Neuronal stem cell (in vitro differentiated cells): ENCODE results near the gene PLCH1.

Experiments
- DNase-seq: peaks from one replicate; pipeline ENCODE4 v3.0.0-alpha.2; 2013; ENCODE audit warnings: low spot score
- H2AFZ ChIP-seq: one replicate; pipeline ENCODE4 v1.6.1; 2013; ENCODE audit warnings: mild to moderate bottlenecking, low read length, inconsistent platforms
- H2AK5ac ChIP-seq: 2 replicates; pipeline ENCODE4 v1.6.1; 2013; ENCODE audit warnings: low read depth, mild to moderate bottlenecking, inconsistent platforms, low read length, moderate library complexity, mixed read lengths
- H2BK120ac ChIP-seq: 2 replicates; pipeline ENCODE4 v1.6.1; 2013; ENCODE audit warnings: low read depth, mild to moderate bottlenecking, inconsistent platforms, low read length, moderate library complexity, mixed read lengths
- H2BK12ac ChIP-seq: one replicate; pipeline ENCODE4 v1.6.1; 2013; ENCODE audit warnings: low read length, inconsistent platforms
- H2BK15ac ChIP-seq: 2 replicates; pipeline ENCODE4 v1.6.1; 2013; ENCODE audit warnings: mild to moderate bottlenecking, low read length, inconsistent platforms, mixed read lengths
- H2BK5ac ChIP-seq: one replicate; pipeline ENCODE4 v1.6.1; 2013; ENCODE audit warnings: inconsistent platforms, mild to moderate bottlenecking, low read length, moderate library complexity
- H3K14ac ChIP-seq: one replicate; pipeline ENCODE4 v1.6.1; 2013; ENCODE audit warnings: low read length, inconsistent platforms
- H3K18ac ChIP-seq: 2 replicates; pipeline ENCODE4 v1.6.1; 2013; ENCODE audit warnings: low read length, inconsistent platforms
- H3K23ac ChIP-seq: 2 replicates; pipeline ENCODE4 v1.6.1; 2013; ENCODE audit warnings: low read depth, mild to moderate bottlenecking, mixed read lengths, low read length, inconsistent platforms; ENCODE audit not compliant: poor library complexity
- H3K27ac ChIP-seq: replicated peaks from 3 replicates; pipeline ENCODE4 v1.5.1; 2013; ENCODE audit warnings: low read length, inconsistent platforms
- H3K27me3 ChIP-seq, 3 experiments: 2 replicates each; pipeline ENCODE4 v1.6.1; 2013; ENCODE audit warnings: low read length in 3 of 3, mild to moderate bottlenecking in 2 of 3, inconsistent platforms in 1 of 3, low read depth in 1 of 3, mixed read lengths in 1 of 3, moderate library complexity in 1 of 3; ENCODE audit not compliant: control insufficient read depth in 3 of 3, insufficient read depth in 3 of 3
- H3K36me3 ChIP-seq, 2 donors: replicated peaks in 1 of 2; 2 replicates each; pipeline ENCODE4 v1.6.1; 2013; ENCODE audit warnings: low read length in 2 of 2; ENCODE audit not compliant: control insufficient read depth in 2 of 2, insufficient read depth in 2 of 2
- H3K4ac ChIP-seq: 2 replicates; pipeline ENCODE4 v1.6.1; 2013; ENCODE audit warnings: inconsistent platforms, mild to moderate bottlenecking, low read length, moderate library complexity
- H3K4me1 ChIP-seq, 2 donors: 1 replicate in 1 of 2; 2 replicates in 1 of 2; pipeline ENCODE4 v1.6.1; 2013; ENCODE audit warnings: low read length in 2 of 2, low read depth in 1 of 2; ENCODE audit not compliant: control insufficient read depth in 2 of 2, insufficient read depth in 1 of 2
- H3K4me2 ChIP-seq: one replicate; pipeline ENCODE4 v1.6.1; 2013; ENCODE audit warnings: mild to moderate bottlenecking, low read length, inconsistent platforms; ENCODE audit not compliant: insufficient read depth, poor library complexity, severe bottlenecking
- H3K4me3 ChIP-seq, 2 donors: 2 replicates each; pipeline ENCODE4 v1.5.1; 2013; ENCODE audit warnings: low read length in 2 of 2, mild to moderate bottlenecking in 2 of 2, inconsistent platforms in 1 of 2, moderate library complexity in 1 of 2
- H3K79me1 ChIP-seq: one replicate; pipeline ENCODE4 v1.6.1; 2013; ENCODE audit warnings: low read depth, mild to moderate bottlenecking, inconsistent platforms, low read length, moderate library complexity
- H3K9ac ChIP-seq: one replicate; pipeline ENCODE4 v1.6.1; 2013; ENCODE audit warnings: mild to moderate bottlenecking, low read depth, low read length, inconsistent platforms; ENCODE audit not compliant: poor library complexity
- H3K9me3 ChIP-seq, 2 donors: replicated peaks in 1 of 2; 2 replicates each; pipeline versions ENCODE3 to v1.6.1; 2013; ENCODE audit warnings: low read length in 2 of 2, mild to moderate bottlenecking in 2 of 2, inconsistent platforms in 1 of 2, low read depth in 1 of 2, mixed read lengths in 1 of 2, moderate library complexity in 1 of 2; ENCODE audit not compliant: control insufficient read depth in 2 of 2, insufficient read depth in 1 of 2
- H4K8ac ChIP-seq: one replicate; pipeline ENCODE4 v1.6.1; 2013; ENCODE audit warnings: low read depth, mild to moderate bottlenecking, inconsistent platforms, low read length, moderate library complexity
- H4K91ac ChIP-seq: one replicate; pipeline ENCODE4 v1.6.1; 2013; ENCODE audit warnings: low read length, low read depth, mild to moderate bottlenecking, inconsistent platforms; ENCODE audit not compliant: poor library complexity
- WGBS, 2 donors: extraction: QIAGEN DNeasy Blood & Tissue Kit; methylation state at CpG; one replicate each; pipeline ENCODE4 v1.1.7; 2013; ENCODE audit warnings: missing lambda C conversion rate in 2 of 2, mixed read lengths in 1 of 2; ENCODE audit not compliant: insufficient read length in 2 of 2, insufficient replicate concordance in 1 of 2; ENCODE audit errors: extremely low coverage in 2 of 2; 5-methylcytosine and 5-hydroxymethylcytosine counted together

The PLCH1 gene

GRCh38 chr3:155426524-155427230 lies 318.2 kb downstream of the PLCH1 start:
- Histone ChIP-seq H3K4me3 (no peak overlapping the region), H3K79me1 (no peaks in the 10 kb centered on the region), H3K14ac (no peak overlapping the region), H3K4me2 (no peak overlapping the region), H4K8ac (no peak overlapping the region), H2BK15ac (no peak overlapping the region), H3K9ac (no peak overlapping the region), H4K91ac (no peak overlapping the region), H3K4ac (no peak overlapping the region), H2AFZ (no peak overlapping the region), H3K9me3 (peaks cover 5 to 27% of the 10 kb centered on the region in 2 donors), H3K27ac (no peak overlapping the region), H3K4me1 (peaks cover 0 to 7% of the 10 kb centered on the region in 2 donors), H3K23ac (no peak overlapping the region), H3K27me3 (no peaks in the 10 kb centered on the region), H3K18ac (no peak overlapping the region), H2BK12ac (no peak overlapping the region), H2AK5ac (no peak overlapping the region), H2BK5ac (no peak overlapping the region), H3K36me3 (no peaks in the 10 kb centered on the region), H2BK120ac (no peak overlapping the region)
- WGBS, 2 donors, result no CpG with 5 or more reads among the region's 3 CpGs
- no peak for DNase-seq

- DNase-seq, result no peak
- no CpG with 5 or more reads among the region's 2 CpGs for WGBS, 2 donors
- no peak overlapping the region for H2BK5ac ChIP-seq
- no peak overlapping the region for H3K4me2 ChIP-seq
- no peak overlapping the region for H2BK12ac ChIP-seq
- no peaks in the 10 kb centered on the region for H3K79me1 ChIP-seq
- H3K4ac ChIP-seq, result no peak overlapping the region
- H3K27me3 ChIP-seq, result no peaks in the 10 kb centered on the region
- peaks cover 4 to 20% of the 10 kb centered on the region in 2 donors for H3K4me1 ChIP-seq
- no peak overlapping the region for H4K8ac ChIP-seq
- H2BK15ac ChIP-seq, result no peak overlapping the region
- H3K14ac ChIP-seq, result no peak overlapping the region
- no peak overlapping the region for H3K23ac ChIP-seq
- H3K18ac ChIP-seq, result no peak overlapping the region
- no peak overlapping the region for H3K27ac ChIP-seq
- H3K36me3 ChIP-seq, result no peaks in the 10 kb centered on the region
- no peak overlapping the region for H2AK5ac ChIP-seq
- no peak overlapping the region for H4K91ac ChIP-seq
- H3K9ac ChIP-seq, result no peak overlapping the region
- H3K4me3 ChIP-seq, result no peak overlapping the region
- no peak overlapping the region for H2AFZ ChIP-seq
- no peak overlapping the region for H2BK120ac ChIP-seq
- H3K9me3 ChIP-seq, result peaks cover 5 to 27% of the 10 kb centered on the region in 2 donors
Measured at GRCh38 chr3:155425396-155425795, 319.5 kb downstream of the PLCH1 start.

- H3K14ac ChIP-seq, result no peak overlapping the region
- H4K8ac ChIP-seq, result no peak overlapping the region
- no peaks in the 10 kb centered on the region for H3K79me1 ChIP-seq
- DNase-seq, result no peak
- H2BK15ac ChIP-seq, result no peak overlapping the region
- no peaks in the 10 kb centered on the region for H3K36me3 ChIP-seq
- no peak overlapping the region for H3K23ac ChIP-seq
- no peak overlapping the region for H3K27ac ChIP-seq
- no peak overlapping the region for H2BK5ac ChIP-seq
- H3K4ac ChIP-seq, result no peak overlapping the region
- no peak overlapping the region for H2BK120ac ChIP-seq
- no peak overlapping the region for H2AK5ac ChIP-seq
- H3K9me3 ChIP-seq, result peaks cover 5 to 26% of the 10 kb centered on the region in 2 donors
- no peak overlapping the region for H3K9ac ChIP-seq
- no peak overlapping the region for H3K4me3 ChIP-seq
- H3K27me3 ChIP-seq, result no peaks in the 10 kb centered on the region
- H2AFZ ChIP-seq, result no peak overlapping the region
- H3K18ac ChIP-seq, result no peak overlapping the region
- H3K4me1 ChIP-seq, result peaks cover 4 to 20% of the 10 kb centered on the region in 2 donors
- H4K91ac ChIP-seq, result no peak overlapping the region
- H2BK12ac ChIP-seq, result no peak overlapping the region
- no peak overlapping the region for H3K4me2 ChIP-seq
Measured at GRCh38 chr3:155424323-155424710, 320.6 kb downstream of the PLCH1 start.

- no peak overlapping the region for H3K27ac ChIP-seq
- H2BK120ac ChIP-seq, result no peak overlapping the region
- DNase-seq, result no peak
Measured at GRCh38 chr3:155423526-155424322, 321.1 kb downstream of the PLCH1 start.

More at GRCh38 chr3:155423526-155424322, 321.1 kb downstream of the PLCH1 start:
- H3K9ac ChIP-seq, result no peak overlapping the region
- H3K36me3 ChIP-seq, result no peaks in the 10 kb centered on the region
- no CpG with 5 or more reads among the region's 6 CpGs for WGBS, 2 donors
- no peaks in the 10 kb centered on the region for H3K27me3 ChIP-seq
- H2BK12ac ChIP-seq, result no peak overlapping the region
- no peak overlapping the region for H3K18ac ChIP-seq
- H3K4me3 ChIP-seq, result no peak overlapping the region
- H3K23ac ChIP-seq, result no peak overlapping the region
- H3K4ac ChIP-seq, result no peak overlapping the region
- H2AFZ ChIP-seq, result no peak overlapping the region
- H3K4me1 ChIP-seq, result peaks cover 4 to 22% of the 10 kb centered on the region in 2 donors
- H4K8ac ChIP-seq, result no peak overlapping the region
- H2BK15ac ChIP-seq, result no peak overlapping the region
- no peak overlapping the region for H2BK5ac ChIP-seq
- no peak overlapping the region for H3K14ac ChIP-seq
- no peak overlapping the region for H2AK5ac ChIP-seq
- H3K79me1 ChIP-seq, result no peaks in the 10 kb centered on the region
- H3K9me3 ChIP-seq, result peaks cover 0 to 20% of the 10 kb centered on the region in 2 donors
- no peak overlapping the region for H3K4me2 ChIP-seq
- H4K91ac ChIP-seq, result no peak overlapping the region
